Thyroid gland (tissue), 4 donors: Measurements from ENCODE around the gene SLAIN2.

Experiments used
- POLR2A ChIP-seq, 2 donors: fragments of 450-650 bp; IDR thresholded peaks; one replicate each; pipeline ENCODE4 v1.6.1; 2017; ENCODE audit warnings: antibody characterized with exemption in 2 of 2, mild to moderate bottlenecking in 2 of 2, moderate library complexity in 1 of 2
- TF ChIP-seq, protein P1 (sequence below), 6 experiments: fragments of 200-600 bp in 3 of 6; fragments of 450-650 bp in 3 of 6; sonication (generic) in 3 of 6; IDR thresholded peaks; one replicate each; pipeline ENCODE4 v1.5.1; 2016 to 2019; ENCODE audit warnings: antibody characterized with exemption in 6 of 6, mild to moderate bottlenecking in 2 of 6, inconsistent platforms in 1 of 6, moderate library complexity in 1 of 6

GRCh38 chr4:48445704-48446103 is 104.4 kb downstream of the SLAIN2 start:
- TF ChIP-seq, protein P1, sequence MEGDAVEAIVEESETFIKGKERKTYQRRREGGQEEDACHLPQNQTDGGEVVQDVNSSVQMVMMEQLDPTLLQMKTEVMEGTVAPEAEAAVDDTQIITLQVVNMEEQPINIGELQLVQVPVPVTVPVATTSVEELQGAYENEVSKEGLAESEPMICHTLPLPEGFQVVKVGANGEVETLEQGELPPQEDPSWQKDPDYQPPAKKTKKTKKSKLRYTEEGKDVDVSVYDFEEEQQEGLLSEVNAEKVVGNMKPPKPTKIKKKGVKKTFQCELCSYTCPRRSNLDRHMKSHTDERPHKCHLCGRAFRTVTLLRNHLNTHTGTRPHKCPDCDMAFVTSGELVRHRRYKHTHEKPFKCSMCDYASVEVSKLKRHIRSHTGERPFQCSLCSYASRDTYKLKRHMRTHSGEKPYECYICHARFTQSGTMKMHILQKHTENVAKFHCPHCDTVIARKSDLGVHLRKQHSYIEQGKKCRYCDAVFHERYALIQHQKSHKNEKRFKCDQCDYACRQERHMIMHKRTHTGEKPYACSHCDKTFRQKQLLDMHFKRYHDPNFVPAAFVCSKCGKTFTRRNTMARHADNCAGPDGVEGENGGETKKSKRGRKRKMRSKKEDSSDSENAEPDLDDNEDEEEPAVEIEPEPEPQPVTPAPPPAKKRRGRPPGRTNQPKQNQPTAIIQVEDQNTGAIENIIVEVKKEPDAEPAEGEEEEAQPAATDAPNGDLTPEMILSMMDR (IDR thresholded peaks at IDR 0.05), result peak in 5 of 6 experiments; percentile 19 to 61 (median 45)
- no peak for TF ChIP-seq POLR2A (IDR thresholded peaks at IDR 0.05)
